ENCODE measurements around the gene APOBEC2. TPM values are rescaled to one million over a fixed set of nuclear protein-coding genes. Genes with fewer than 3 reads are reported as not detected.

APOBEC2 gene
- total RNA-seq, 1 donor from 2014 or later = not detected

Other genes with a start within 250 kb of the APOBEC2 start
- 0.93 and 0.99 TPM in 2 replicates for gene UNC5CL, start 14.0 kb upstream of the APOBEC2 start, total RNA-seq
- not detected in 2 replicates for gene TSPO2, start 10.7 kb upstream of the APOBEC2 start, total RNA-seq
- 26.8 and 30.4 TPM in 2 replicates for gene OARD1, start 19.2 kb downstream of the APOBEC2 start, total RNA-seq
- gene NFYA, start 19.8 kb downstream of the APOBEC2 start, total RNA-seq = 29.6 and 30.1 TPM in 2 replicates
- not detected in 2 replicates for gene TREML1, start 101.1 kb downstream of the APOBEC2 start, total RNA-seq
- not detected in 2 replicates for gene TREM2, start 109.9 kb downstream of the APOBEC2 start, total RNA-seq
- gene TREML2, start 147.9 kb downstream of the APOBEC2 start, total RNA-seq = 4.5 and 4.9 TPM in 2 replicates
- gene TREML4, start 175.1 kb downstream of the APOBEC2 start, total RNA-seq = not detected in 2 replicates
- gene TREM1, start 233.5 kb downstream of the APOBEC2 start, total RNA-seq = not detected in 2 replicates

Measured in activated T-helper 1 cell treated with anti-CD3 and anti-CD28 coated beads, Interleukin-12 subunit alpha, Interleukin-12 subunit beta, Interleukin-2, Interleukin-4 antibody, amounts not matched to agents 30 ng/mL and 10 ng/mL and 1 ng/mL, durations not matched to agents 14 hours and 24 hours and 36 hours (primary cell).